Chondrocyte (in vitro differentiated cells): ENCODE results near the gene ZSCAN20. TPM values are rescaled to one million over a fixed set of nuclear protein-coding genes. Genes with fewer than 3 reads are reported as not detected.

Experiments
- DNase-seq: peaks from one replicate; pipeline ENCODE4 v3.0.0; 2021; ENCODE audit warnings: mixed read lengths, low spot score
- H3K27ac Mint-ChIP-seq: one replicate; pipeline ENCODE4 v1.8.0; 2021; ENCODE audit warnings: mild to moderate bottlenecking, moderate library complexity, mixed read lengths; ENCODE audit not compliant: unreplicated experiment
- H3K27me3 Mint-ChIP-seq: 2 replicates; pipeline ENCODE4 v1.8.0; 2021; ENCODE audit warnings: low read depth, mixed read lengths
- H3K36me3 Mint-ChIP-seq: 2 replicates; pipeline ENCODE4 v1.8.0; 2021; ENCODE audit warnings: low read depth, mixed read lengths
- H3K4me1 Mint-ChIP-seq: 2 replicates; pipeline ENCODE4 v1.8.0; 2021; ENCODE audit warnings: low read depth, mild to moderate bottlenecking, mixed read lengths
- H3K4me3 Mint-ChIP-seq: one replicate; pipeline ENCODE4 v1.8.0; 2021; ENCODE audit warnings: mild to moderate bottlenecking, moderate library complexity, mixed read lengths; ENCODE audit not compliant: unreplicated experiment
- H3K9me3 Mint-ChIP-seq: 2 replicates; pipeline ENCODE4 v1.8.0; 2021; ENCODE audit warnings: low read depth, mixed read lengths
- total RNA-seq: library from RNA; stranded (reverse); gene quantifications from 3 replicates; pipeline ENCODE4 v1.2.1, GENCODE V29; 2021
- TF ChIP-seq, protein P1 (sequence below): fragments of 200-600 bp; sonication (generic); IDR thresholded peaks from 2 replicates; pipeline ENCODE4 v1.5.0; 2021; ENCODE audit warnings: antibody characterized with exemption, mild to moderate bottlenecking, moderate library complexity

ZSCAN20 gene
- total RNA-seq, 1 donor from 2014 or later: 4.4 TPM

DNA sequence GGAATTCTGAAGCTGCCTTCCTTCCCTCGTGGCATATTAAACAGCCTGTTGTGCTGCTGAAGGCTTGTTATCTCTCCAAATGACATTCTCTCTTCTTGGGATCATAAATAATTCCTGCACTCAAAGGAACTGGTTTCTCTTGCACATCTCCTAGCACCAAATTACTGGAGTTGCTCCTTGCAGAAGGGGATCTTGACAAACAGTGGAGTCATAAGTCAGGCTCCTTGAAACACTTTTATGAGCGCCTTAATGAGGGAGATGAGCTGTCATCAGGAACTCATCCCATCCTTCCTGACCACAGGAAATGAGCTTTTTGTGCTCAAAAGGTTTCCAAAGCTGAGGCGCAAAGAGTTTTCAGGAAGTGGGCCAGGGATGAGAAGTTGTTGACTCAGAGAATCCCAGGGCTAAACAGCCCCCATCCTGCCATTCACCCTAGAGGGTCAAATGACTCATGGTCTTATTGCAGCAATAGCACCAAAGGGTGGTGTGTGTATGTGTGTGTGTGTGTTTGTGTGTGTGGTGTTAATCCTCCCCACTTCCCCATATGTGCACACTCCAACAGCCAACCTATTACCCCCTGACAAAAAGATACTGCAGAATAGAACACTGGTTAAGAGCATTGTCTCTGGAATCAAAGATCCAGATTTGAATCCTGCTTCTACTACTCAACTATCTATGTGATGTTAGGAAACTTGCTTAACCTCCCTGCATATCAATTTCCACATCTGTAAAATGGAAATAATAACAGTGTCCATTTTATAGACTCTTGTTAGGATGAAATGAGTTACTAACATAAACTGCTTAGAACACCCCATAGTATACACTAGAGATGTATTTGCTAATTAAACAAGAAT is 38.7 kb upstream of the ZSCAN20 start:
- no peak for DNase-seq
- no peaks in the 10 kb centered on the region for H3K27me3 Mint-ChIP-seq
- TF ChIP-seq, protein P1, sequence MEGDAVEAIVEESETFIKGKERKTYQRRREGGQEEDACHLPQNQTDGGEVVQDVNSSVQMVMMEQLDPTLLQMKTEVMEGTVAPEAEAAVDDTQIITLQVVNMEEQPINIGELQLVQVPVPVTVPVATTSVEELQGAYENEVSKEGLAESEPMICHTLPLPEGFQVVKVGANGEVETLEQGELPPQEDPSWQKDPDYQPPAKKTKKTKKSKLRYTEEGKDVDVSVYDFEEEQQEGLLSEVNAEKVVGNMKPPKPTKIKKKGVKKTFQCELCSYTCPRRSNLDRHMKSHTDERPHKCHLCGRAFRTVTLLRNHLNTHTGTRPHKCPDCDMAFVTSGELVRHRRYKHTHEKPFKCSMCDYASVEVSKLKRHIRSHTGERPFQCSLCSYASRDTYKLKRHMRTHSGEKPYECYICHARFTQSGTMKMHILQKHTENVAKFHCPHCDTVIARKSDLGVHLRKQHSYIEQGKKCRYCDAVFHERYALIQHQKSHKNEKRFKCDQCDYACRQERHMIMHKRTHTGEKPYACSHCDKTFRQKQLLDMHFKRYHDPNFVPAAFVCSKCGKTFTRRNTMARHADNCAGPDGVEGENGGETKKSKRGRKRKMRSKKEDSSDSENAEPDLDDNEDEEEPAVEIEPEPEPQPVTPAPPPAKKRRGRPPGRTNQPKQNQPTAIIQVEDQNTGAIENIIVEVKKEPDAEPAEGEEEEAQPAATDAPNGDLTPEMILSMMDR: no peak
- no peaks in the 10 kb centered on the region for H3K36me3 Mint-ChIP-seq
- no peaks in the 10 kb centered on the region for H3K9me3 Mint-ChIP-seq
- no peak overlapping the region for H3K4me3 Mint-ChIP-seq
- H3K27ac Mint-ChIP-seq: peak overlapping the region; percentile 62
- H3K4me1 Mint-ChIP-seq: peaks cover 33% of the 10 kb centered on the region

DNA sequence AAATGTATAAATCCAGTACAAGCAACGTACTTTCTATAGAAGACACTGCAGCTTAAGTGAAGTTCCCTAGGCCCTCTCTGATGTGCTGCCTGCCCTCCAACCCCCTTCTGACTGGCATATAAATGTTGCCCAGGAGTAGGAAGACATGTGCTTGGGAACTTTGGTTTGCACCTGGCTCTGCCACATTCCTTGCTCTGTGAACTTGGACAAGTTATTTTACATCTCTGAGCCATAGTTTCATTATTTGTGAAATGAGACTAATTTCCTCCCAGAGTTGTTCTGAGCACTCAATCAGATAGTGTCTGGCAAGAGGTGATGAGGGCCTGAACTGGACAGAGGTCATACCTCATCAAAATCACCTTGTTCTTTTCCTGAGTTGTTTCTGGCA is 38.1 kb upstream of the ZSCAN20 start:
- Mint-ChIP-seq H3K9me3 (no peaks in the 10 kb centered on the region), H3K36me3 (no peaks in the 10 kb centered on the region), H3K27me3 (no peaks in the 10 kb centered on the region), H3K4me1 (peaks cover 33% of the 10 kb centered on the region), H3K27ac (no peak overlapping the region), H3K4me3 (no peak overlapping the region)
- TF ChIP-seq, protein P1: no peak
- no peak for DNase-seq

DNA sequence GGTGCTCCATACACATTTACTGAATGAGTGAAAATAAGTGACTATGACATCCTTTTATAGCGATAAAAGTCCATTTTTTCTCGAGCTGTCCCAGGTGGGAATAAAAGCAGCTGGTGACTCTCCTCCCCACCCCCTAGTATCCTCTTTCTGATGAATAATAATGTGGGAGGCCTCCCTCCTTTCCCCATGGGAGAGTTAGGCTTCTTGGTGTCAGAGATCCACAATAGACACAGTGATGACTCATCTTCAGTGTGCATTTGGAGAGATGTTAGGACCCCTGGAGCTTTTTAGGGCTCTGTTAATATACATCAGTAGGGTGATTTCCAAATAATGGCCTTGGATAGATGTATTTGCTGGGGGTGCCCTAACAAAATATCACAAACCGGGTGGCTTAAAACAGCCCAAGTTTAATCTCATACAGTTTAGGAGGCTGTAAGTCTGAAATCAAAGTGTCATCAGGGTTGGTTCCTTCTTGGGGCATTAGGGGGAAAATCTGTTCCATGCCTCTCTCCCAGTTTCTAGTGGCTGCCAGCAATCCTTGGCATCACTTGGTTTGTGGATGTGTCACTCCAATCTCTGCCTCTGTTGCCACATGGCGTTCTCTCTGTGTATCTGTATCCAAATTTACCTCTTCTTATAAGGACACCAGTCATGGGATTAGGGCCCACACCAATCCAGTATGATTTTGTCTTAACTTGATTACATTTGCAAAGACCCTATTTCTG is 37.2 kb upstream of the ZSCAN20 start:
- no peaks in the 10 kb centered on the region for H3K9me3 Mint-ChIP-seq
- TF ChIP-seq, protein P1: no peak
- no peak overlapping the region for H3K4me3 Mint-ChIP-seq
- peaks cover 33% of the 10 kb centered on the region for H3K4me1 Mint-ChIP-seq
- DNase-seq: no peak
- H3K27ac Mint-ChIP-seq: peak overlapping the region; percentile 65
- H3K27me3 Mint-ChIP-seq: no peaks in the 10 kb centered on the region
- H3K36me3 Mint-ChIP-seq: no peaks in the 10 kb centered on the region

DNA sequence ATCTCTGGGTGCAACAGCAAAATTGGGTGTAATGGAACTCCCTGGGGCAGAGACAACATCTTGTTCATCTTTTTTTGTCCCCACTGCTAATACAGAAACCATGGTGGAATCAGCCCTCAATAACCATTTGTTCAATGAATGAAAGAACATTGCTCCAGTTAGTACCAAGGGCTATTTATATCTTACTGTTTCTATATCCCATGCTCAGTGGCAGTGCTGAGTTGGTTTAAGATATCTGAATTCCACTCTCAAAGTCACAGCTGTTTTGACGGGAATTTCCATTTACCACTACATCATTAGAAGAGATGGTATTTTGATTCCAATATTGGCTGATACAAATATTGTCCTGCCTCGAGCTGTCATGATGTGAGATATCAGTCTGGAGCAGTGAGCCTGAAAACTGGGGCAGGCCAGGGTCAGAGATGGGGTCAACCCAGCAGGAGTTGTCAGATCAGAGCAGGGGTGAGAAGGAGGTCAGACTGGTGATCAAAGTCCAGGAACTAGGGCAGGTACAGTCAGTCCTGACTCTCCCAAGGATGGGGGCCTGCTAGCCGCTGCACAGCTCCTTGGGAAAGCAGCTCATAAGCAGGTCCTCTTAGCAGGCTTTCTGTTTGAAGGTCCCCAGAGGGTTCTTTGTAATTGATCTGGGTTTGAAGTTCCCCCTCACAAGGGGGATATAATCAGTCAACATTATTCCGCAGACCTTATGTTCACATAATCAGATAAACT is 35.7 kb upstream of the ZSCAN20 start:
- TF ChIP-seq, protein P1: no peak
- Mint-ChIP-seq H3K27ac (peak overlapping the region; percentile 52), H3K4me1 (peaks cover 31% of the 10 kb centered on the region)

More for the DNA sequence above, 35.7 kb upstream of the ZSCAN20 start:
- DNase-seq: no peak
- H3K27me3 Mint-ChIP-seq: no peaks in the 10 kb centered on the region
- no peak overlapping the region for H3K4me3 Mint-ChIP-seq
- no peaks in the 10 kb centered on the region for H3K9me3 Mint-ChIP-seq
- no peaks in the 10 kb centered on the region for H3K36me3 Mint-ChIP-seq
